Measurements from ENCODE around the gene PDE9A. TPM values are rescaled to one million over a fixed set of nuclear protein-coding genes. Genes with fewer than 3 reads are reported as not detected.
A peak's percentile ranks its signal among the peaks of the same experiment; 100 is the strongest.
"Not testable (repeated sequence)": the region's sequence is repeated elsewhere in the genome, so short reads cannot be mapped to it uniquely, and the experiment has no call there.

PDE9A gene
- total RNA-seq, 2 donors from 2014 or later: 3.0 to 6.0 TPM

GRCh38 chr21:42715427-42715826, 62.0 kb downstream of the PDE9A start:
- intact Hi-C loops (cut with DNase I); ATAC-seq; DNase-seq: not testable (repeated sequence)

- no peak for ATAC-seq
- intact Hi-C loops (cut with DNase I): no loop called here
These were observed 62.7 kb downstream of the PDE9A start for GRCh38 chr21:42716074-42716473.

DNA sequence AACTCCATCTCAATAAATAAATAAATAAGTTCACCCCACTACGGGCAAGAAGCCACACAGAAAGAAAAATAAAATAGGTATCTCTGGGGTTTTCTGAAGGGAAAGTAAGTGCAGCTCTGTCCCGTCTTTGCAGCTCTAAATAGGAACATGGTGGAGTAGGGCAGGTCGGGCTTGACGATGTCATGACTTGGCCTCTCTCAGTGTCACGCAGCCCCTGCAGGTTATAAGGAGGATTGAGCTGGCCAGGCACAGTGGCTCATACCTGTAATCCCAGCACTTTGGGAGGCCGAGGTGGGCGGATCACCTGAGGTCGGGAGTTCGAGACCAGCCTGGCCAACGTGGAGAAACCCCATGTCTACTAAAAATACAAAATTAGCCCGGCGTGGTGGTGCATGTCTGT, 67.1 kb downstream of the PDE9A start:
- ATAC-seq; intact Hi-C loops (cut with DNase I); DNase-seq: not testable (repeated sequence)

More at GRCh38 chr21:42716074-42716473, 62.7 kb downstream of the PDE9A start:
- DNase-seq: no peak

DNA sequence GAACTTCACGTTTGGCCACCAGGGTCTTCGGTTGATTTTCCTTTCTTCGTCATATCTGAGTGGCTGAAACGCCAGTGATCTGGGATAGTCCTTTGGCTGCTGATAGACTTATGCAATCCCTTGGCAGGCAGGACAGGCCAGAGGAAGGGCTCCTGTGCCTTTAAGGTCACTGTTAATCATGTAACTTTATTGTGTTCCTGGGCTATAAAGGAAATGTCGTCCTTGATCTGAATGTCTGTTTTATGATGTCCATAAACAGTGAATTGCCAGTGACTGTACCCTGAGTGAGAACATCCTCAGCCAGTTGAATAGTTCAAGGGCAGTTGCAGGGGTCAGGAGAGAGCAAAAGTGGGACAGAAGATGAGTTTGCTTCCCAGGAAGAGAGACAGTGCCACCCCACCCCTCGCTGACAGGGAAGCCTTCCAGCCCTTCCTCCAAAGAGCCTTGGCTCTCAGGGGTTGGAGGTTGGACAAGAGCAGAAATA, 68.0 kb downstream of the PDE9A start:
- ATAC-seq: peak; percentile 55 to 78
- peak; percentile 48 for DNase-seq
- intact Hi-C loops (cut with DNase I): no loop called here

GRCh38 chr21:42722153-42722552, 68.7 kb downstream of the PDE9A start:
- intact Hi-C loops (cut with DNase I): no loop called here
- no peak for DNase-seq
- no peak for ATAC-seq

GRCh38 chr21:42722808-42723473, 69.5 kb downstream of the PDE9A start:
- no peak for DNase-seq
- no peak for ATAC-seq
- intact Hi-C loops (cut with DNase I): no loop called here

DNA sequence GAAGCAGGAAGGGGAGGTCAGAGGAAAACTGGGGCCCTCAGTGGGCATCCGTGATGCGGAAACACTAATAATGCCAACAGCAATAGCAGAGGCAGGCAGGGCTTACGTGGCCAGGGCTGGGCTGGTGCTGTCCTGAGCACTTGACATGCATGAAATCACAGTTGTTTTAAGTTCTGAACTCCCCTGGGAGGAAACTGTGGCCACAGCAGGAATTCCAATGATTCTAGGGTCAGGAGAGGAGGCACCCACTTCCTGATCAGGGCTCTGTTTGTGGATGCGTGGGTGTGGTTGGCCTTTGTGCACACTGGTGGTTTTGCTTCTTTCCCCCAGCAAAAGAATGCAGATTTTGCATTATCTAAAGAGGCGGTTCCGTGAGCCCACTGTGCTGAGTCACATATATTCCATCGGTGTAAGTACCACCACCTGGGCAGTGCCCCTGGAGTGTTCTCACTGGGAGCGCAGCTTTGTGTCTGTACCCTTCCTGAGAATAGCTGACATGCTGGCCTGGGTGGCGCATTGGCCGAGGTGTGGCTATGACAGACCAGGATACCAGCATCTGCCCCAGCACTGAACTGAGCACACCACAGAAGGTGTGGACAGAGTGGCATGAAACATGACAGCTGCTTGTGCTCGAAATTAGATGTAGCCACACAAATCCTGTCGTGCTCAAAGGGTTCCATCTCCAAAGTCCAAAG, 71.0 kb downstream of the PDE9A start:
- peak; percentile 70 to 73 for ATAC-seq
- intact Hi-C loops (cut with DNase I): no loop called here

GRCh38 chr21:42725416-42725930, 72.1 kb downstream of the PDE9A start:
- no peak for ATAC-seq
- DNase-seq: no peak
- intact Hi-C loops (cut with DNase I): no loop called here

More for the DNA sequence above, 71.0 kb downstream of the PDE9A start:
- DNase-seq: peak; percentile 51

DNA sequence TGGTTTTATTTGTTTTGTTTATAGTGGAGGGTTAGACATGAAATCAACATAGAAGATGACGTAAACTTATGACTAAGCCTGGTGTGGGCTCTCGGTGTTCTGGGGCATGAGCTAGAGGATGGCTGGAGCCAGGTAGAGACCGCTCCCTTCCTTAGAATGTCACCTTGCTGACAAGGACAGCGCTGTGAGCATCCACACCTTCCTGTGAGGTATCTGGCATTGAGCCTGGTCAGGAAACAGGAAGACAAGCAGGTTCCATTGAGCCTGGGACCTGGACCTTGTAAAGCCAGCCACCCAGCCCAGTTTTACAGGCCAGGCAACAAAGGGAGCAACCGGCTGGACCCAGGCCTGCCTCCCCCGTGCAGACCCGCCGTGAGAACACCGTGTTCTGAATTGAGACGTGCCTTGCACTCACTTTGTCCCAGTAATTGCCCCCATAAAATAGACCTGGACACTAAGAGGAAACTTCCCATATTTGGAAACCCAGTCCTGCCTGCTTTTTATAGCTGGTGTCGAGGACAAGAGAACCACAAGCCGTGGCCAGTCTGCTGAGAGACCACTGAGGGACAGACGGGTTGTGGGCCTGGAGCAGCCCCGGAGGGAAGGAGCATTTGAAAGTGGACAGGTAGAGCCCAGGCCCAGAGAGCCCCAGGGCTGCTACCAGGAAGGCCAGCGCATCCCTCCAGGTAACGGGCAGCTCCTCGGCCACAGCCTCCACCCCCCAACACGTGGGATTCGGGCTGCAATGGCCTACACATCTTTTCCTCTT, 78.0 kb downstream of the PDE9A start:
- DNase-seq: no peak
- intact Hi-C loops (cut with DNase I): no loop called here
- no peak for ATAC-seq

DNA sequence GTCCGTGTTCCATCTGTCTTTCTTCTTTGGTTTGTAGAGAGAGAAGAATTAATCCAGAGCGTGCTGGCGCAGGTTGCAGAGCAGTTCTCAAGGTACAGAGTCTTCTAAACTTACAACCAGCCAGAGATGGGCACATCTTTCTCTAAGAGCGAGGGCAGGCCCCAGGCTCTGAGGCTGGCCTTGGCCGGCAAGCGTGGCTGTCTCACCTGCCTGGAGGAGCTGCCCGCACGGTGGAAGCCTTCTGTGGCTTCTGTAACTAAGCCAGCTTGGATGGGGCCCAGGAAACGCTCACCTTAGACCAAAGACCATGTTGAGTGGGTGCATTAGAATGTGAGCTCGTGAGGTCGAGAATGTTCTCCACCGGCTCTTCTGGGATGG, 78.6 kb downstream of the PDE9A start:
- no peak for DNase-seq
- intact Hi-C loops (cut with DNase I): no loop called here
- ATAC-seq: no peak

GRCh38 chr21:42733037-42733627, 79.7 kb downstream of the PDE9A start:
- intact Hi-C loops (cut with DNase I): no loop called here
- no peak for ATAC-seq
- no peak for DNase-seq

GRCh38 chr21:42733874-42734273, 80.5 kb downstream of the PDE9A start:
- DNase-seq (no peak), ATAC-seq (no peak)
- intact Hi-C loops (cut with DNase I): no loop called here

DNA sequence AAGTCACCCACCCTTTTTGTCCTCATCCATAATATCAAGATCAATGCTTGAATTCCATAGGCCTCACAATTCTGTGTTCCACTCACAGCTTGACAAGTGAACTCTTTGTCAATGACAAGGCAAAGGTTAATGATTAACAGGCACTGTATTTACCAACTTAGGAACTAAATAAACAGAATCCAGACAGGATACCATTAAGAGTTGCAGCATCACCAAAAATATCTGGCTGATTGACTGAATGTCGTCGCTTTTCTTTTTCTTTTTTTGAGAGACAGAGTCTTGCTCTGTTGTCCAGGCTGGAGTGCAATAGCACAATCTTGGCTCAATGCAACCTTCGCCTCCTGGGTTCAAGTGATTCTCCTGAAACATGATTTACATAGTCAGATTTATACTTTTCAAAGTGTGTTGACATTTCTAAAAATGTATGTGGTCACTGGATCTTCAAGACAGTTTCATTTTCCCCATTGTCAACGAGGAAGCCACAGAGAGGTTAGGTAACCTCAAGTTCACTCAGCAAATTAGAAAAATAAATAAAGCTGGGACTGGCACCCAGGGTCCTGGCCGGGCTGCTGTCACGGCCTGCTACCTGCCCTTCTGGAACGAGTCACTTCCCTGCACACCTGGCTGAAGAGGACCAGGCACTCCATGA, 81.0 kb downstream of the PDE9A start:
- DNase-seq (no peak), ATAC-seq (no peak)
- intact Hi-C loops (cut with DNase I): no loop called here

DNA sequence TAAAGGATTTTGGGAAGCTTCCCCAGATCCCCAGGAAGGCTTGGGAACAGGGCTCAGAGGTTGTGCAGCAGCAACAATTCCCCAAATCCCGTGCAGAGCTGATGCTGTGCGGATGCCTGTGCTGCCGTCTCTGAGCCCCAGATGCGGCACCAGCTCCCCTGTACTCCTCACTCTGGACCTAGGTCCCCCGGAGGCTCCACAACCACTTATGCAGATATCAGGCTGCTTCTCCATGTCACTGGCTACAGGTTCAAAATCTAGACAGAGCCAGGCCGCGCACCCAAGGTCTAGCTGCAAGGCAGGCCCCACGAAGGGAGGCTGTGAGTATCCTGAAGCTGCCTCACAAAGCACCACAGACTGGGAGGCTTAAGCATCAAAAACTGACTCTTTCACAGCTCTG, 81.6 kb downstream of the PDE9A start:
- no peak for ATAC-seq
- DNase-seq: no peak
- intact Hi-C loops (cut with DNase I): no loop called here

DNA sequence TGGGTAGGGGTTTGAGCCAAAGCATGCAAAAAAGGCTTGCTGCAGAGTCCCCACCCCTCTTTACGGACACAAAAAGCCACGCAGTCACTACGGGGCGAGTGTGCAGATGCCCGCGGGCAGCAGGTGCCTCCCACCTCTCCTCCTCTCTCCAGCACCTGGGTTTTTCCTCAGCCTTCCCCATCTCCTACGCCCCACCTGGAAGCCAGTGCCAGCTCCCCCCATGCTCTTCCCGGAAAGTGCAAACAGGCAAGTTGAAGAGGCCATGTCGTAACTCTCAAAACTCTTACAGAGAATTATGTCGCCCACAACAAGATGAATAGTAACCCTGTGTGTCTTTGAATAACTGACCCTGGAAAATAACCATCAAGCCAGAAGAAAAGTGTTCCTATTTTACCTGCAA, 82.5 kb downstream of the PDE9A start:
- ATAC-seq: no peak
- intact Hi-C loops (cut with DNase I): no loop called here
- no peak for DNase-seq

DNA sequence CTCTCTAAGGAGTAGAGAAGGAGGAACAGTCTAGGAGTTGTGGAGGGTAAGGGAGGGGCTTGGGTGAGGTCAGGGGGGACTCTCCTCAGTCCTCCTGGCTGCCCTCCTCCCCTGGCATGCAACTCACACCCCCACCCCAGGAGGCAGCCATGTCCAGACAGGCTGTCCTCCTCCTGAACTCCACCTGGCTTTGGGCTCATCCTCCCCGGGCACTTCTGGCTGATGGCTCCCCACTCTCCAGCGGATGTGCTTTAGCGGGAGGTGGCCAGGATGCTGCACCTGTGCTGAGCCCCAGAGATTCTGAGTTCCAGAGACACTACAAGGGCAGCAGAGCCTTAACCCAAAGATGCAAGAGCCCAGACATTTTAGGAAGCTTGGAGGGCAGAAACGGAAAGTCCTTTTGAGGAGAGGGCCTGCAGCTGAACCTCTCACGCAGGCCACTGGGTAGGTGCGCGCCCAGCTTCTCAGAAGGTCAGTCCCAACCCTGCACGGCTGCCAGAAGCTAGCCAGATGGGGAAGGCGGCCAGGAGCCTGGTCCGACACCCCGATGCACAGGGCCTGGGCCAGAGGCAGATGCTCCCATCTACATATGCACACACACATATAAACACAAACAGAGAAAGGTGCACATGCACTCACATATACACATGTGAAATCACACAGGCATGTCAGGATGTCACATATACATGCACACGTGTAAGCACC, 83.4 kb downstream of the PDE9A start:
- DNase-seq (no peak), ATAC-seq (no peak)
- intact Hi-C loops (cut with DNase I): no loop called here

GRCh38 chr21:42737951-42738590, 84.7 kb downstream of the PDE9A start:
- DNase-seq: peak; percentile 48
- ATAC-seq: peak; percentile 77 to 92
- intact Hi-C loops (cut with DNase I): no loop called here

Data from left cardiac atrium (tissue), 4 donors.